Dermis microvascular lymphatic vessel endothelial cell (primary cell): ENCODE measurements around the gene RNLS. TPM values are rescaled to one million over a fixed set of nuclear protein-coding genes. Genes with fewer than 3 reads are reported as not detected.

Experiments
- DNase-seq, 2 donors: peaks; one replicate each; pipeline versions ENCODE4 v3.0.0 to v3.0.0-alpha.2; 2010; ENCODE audit warnings: low read depth in 2 of 2
- total RNA-seq: library from RNA; depleted of rRNA; stranded (reverse); fragments of >200 nt; gene quantifications from 2 replicates; pipeline ENCODE4 v1.2.1, GENCODE V29; 2014

RNLS gene
- total RNA-seq, 1 donor from 2014 or later: 0.39 TPM

- DNase-seq: no peak
Measured at GRCh38 chr10:88232983-88233543, 350.1 kb downstream of the RNLS start.

- no peak for DNase-seq
Measured at GRCh38 chr10:88232029-88232895, 350.9 kb downstream of the RNLS start.

GRCh38 chr10:88230251-88230650 lies 352.9 kb downstream of the RNLS start:
- DNase-seq: no peak

GRCh38 chr10:88228130-88228529 lies 355.0 kb downstream of the RNLS start:
- DNase-seq: no peak

- DNase-seq: no peak
Measured at GRCh38 chr10:88227342-88228018, 355.6 kb downstream of the RNLS start.

GRCh38 chr10:88226891-88227290 lies 356.2 kb downstream of the RNLS start:
- no peak for DNase-seq

GRCh38 chr10:88226071-88226659 lies 357.0 kb downstream of the RNLS start:
- DNase-seq: no peak

Other genes with a start within 250 kb of the RNLS start
- gene LIPJ, start 3.4 kb upstream of the RNLS start, total RNA-seq: not detected in 2 replicates
- not detected in 2 replicates for gene LIPF, start 81.1 kb upstream of the RNLS start, total RNA-seq
- not detected in 2 replicates for gene LIPK, start 122.9 kb upstream of the RNLS start, total RNA-seq
- not detected in 2 replicates for gene LIPN, start 176.7 kb upstream of the RNLS start, total RNA-seq
- gene LIPM, start 219.4 kb upstream of the RNLS start, total RNA-seq: not detected in 2 replicates